Measurements from ENCODE around the gene MYL2.

Gene MYL2

GRCh38 chr12:110930348-110931314 lies 10.3 kb upstream of the MYL2 start:
- DNase-seq (ENCODE audit: low read depth in 4 of 4, low spot score in 1 of 4) = no peak

- DNase-seq (ENCODE audit: low read depth in 4 of 4, low spot score in 1 of 4) = no peak
Observed at GRCh38 chr12:110929818-110930217, 9.4 kb upstream of the MYL2 start.

GRCh38 chr12:110928700-110929099 lies 8.3 kb upstream of the MYL2 start:
- DNase-seq (ENCODE audit: low read depth in 4 of 4, low spot score in 1 of 4) = no peak

GRCh38 chr12:110927546-110927945 lies 7.2 kb upstream of the MYL2 start:
- DNase-seq (ENCODE audit: low read depth in 4 of 4, low spot score in 1 of 4) = no peak

GRCh38 chr12:110923692-110924334 lies 3.4 kb upstream of the MYL2 start:
- no peak for DNase-seq (ENCODE audit: low read depth in 4 of 4, low spot score in 1 of 4)

GRCh38 chr12:110923192-110923591 lies 2.8 kb upstream of the MYL2 start:
- DNase-seq (ENCODE audit: low read depth in 4 of 4, low spot score in 1 of 4) = no peak

GRCh38 chr12:110922652-110923051 lies 2.3 kb upstream of the MYL2 start:
- DNase-seq (ENCODE audit: low read depth in 4 of 4, low spot score in 1 of 4) = no peak

- DNase-seq (ENCODE audit: low read depth in 4 of 4, low spot score in 1 of 4) = no peak
Observed at GRCh38 chr12:110921262-110921661, 883 bp upstream of the MYL2 start.

- no peak for DNase-seq (ENCODE audit: low read depth in 4 of 4, low spot score in 1 of 4)
Observed at GRCh38 chr12:110919720-110920119, 659 bp downstream of the MYL2 start.

- DNase-seq (ENCODE audit: low read depth in 4 of 4, low spot score in 1 of 4) = no peak
Observed at GRCh38 chr12:110917961-110918360, 2.4 kb downstream of the MYL2 start.

- no peak for DNase-seq (ENCODE audit: low read depth in 4 of 4, low spot score in 1 of 4)
Observed at GRCh38 chr12:110917467-110917866, 2.9 kb downstream of the MYL2 start.

- DNase-seq (ENCODE audit: low read depth in 4 of 4, low spot score in 1 of 4) = no peak
Observed at GRCh38 chr12:110916295-110916875, 4.0 kb downstream of the MYL2 start.

GRCh38 chr12:110913119-110914056 lies 7.0 kb downstream of the MYL2 start:
- DNase-seq (ENCODE audit: low read depth in 4 of 4, low spot score in 1 of 4) = no peak

- DNase-seq (ENCODE audit: low read depth in 4 of 4, low spot score in 1 of 4) = no peak
Observed at GRCh38 chr12:110912263-110912662, 8.1 kb downstream of the MYL2 start.

- no peak for DNase-seq (ENCODE audit: low read depth in 4 of 4, low spot score in 1 of 4)
Observed at GRCh38 chr12:110908377-110909152, 11.8 kb downstream of the MYL2 start.

- no peak for DNase-seq (ENCODE audit: low read depth in 4 of 4, low spot score in 1 of 4)
Observed at GRCh38 chr12:110907583-110907982, 12.8 kb downstream of the MYL2 start.

- no peak for DNase-seq (ENCODE audit: low read depth in 4 of 4, low spot score in 1 of 4)
Observed at GRCh38 chr12:110906985-110907384, 13.4 kb downstream of the MYL2 start.

GRCh38 chr12:110906516-110906915 lies 13.9 kb downstream of the MYL2 start:
- no peak for DNase-seq (ENCODE audit: low read depth in 4 of 4, low spot score in 1 of 4)

- DNase-seq (ENCODE audit: low read depth in 4 of 4, low spot score in 1 of 4) = no peak
Observed at GRCh38 chr12:110906083-110906482, 14.3 kb downstream of the MYL2 start.

GRCh38 chr12:110903511-110903910 lies 16.9 kb downstream of the MYL2 start:
- DNase-seq (ENCODE audit: low read depth in 4 of 4, low spot score in 1 of 4) = no peak

All from stimulated activated CD4-positive, alpha-beta T cell treated with anti-CD3 and anti-CD28 coated beads, Interleukin-1b, Interleukin-23, amount 100 ng/mL, for 24 hours (primary cell).